Osteoblast (primary cell): ENCODE measurements around the gene LYPLAL1. TPM values are rescaled to one million over a fixed set of nuclear protein-coding genes. Genes with fewer than 3 reads are reported as not detected.

Experiments
- DNase-seq: peaks from one replicate; pipeline ENCODE4 v3.0.0; 2011; ENCODE audit warnings: low spot score, mixed read lengths; ENCODE audit not compliant: insufficient read length; ENCODE audit errors: missing footprints
- H2AFZ ChIP-seq: 2 replicates; pipeline ENCODE4 v1.6.0; 2011; ENCODE audit warnings: mild to moderate bottlenecking, low read length
- H3K27ac ChIP-seq: 2 replicates; pipeline ENCODE4 v1.5.1; 2011; ENCODE audit warnings: mild to moderate bottlenecking, low read depth, low read length, moderate library complexity
- H3K27me3 ChIP-seq: 2 replicates; pipeline ENCODE4 v1.6.0; 2012; ENCODE audit warnings: mild to moderate bottlenecking, control low read depth, inconsistent platforms, low read length, moderate library complexity; ENCODE audit not compliant: insufficient read depth
- H3K36me3 ChIP-seq: 2 replicates; pipeline ENCODE4 v1.5.1; 2011; ENCODE audit warnings: mild to moderate bottlenecking, low read length, control low read depth, moderate library complexity; ENCODE audit not compliant: insufficient read depth
- H3K4me1 ChIP-seq: 2 replicates; pipeline ENCODE4 v1.5.1; 2011; ENCODE audit warnings: mild to moderate bottlenecking, low read length, control low read depth, moderate library complexity; ENCODE audit not compliant: insufficient read depth
- H3K4me2 ChIP-seq: 2 replicates; pipeline ENCODE4 v1.6.0; 2011; ENCODE audit warnings: mild to moderate bottlenecking, low read length; ENCODE audit not compliant: insufficient read depth
- H3K4me3 ChIP-seq: fragments of 200-600 bp; sonication (generic); 3 replicates; pipeline ENCODE4 v1.5.1; 2012; ENCODE audit warnings: mild to moderate bottlenecking, low read length, inconsistent platforms; ENCODE audit not compliant: insufficient read depth
- H3K79me2 ChIP-seq: 2 replicates; pipeline ENCODE4 v1.6.0; 2012; ENCODE audit warnings: mild to moderate bottlenecking, low read length, control low read depth, inconsistent platforms; ENCODE audit not compliant: insufficient read depth
- H3K9me3 ChIP-seq: 2 replicates; pipeline ENCODE4 v1.5.1; 2011; ENCODE audit warnings: low read depth, low read length, control low read depth
- H4K20me1 ChIP-seq: 2 replicates; pipeline ENCODE4 v1.6.0; 2012; ENCODE audit warnings: mild to moderate bottlenecking, low read length, control low read depth; ENCODE audit not compliant: insufficient read depth
- total RNA-seq: library from RNA; depleted of rRNA; stranded (reverse); fragments of >200 nt; gene quantifications from 2 replicates; pipeline ENCODE4 v1.2.3, GENCODE V29; 2012
- TF ChIP-seq, protein P1 (sequence below): IDR thresholded peaks from 2 replicates; pipeline ENCODE4 v1.5.1; 2011; ENCODE audit warnings: mild to moderate bottlenecking, low read depth, low read length, moderate library complexity; ENCODE audit errors: extremely low read depth

The LYPLAL1 gene
- total RNA-seq, 1 donor: 33.7 TPM

- Histone ChIP-seq H3K4me1 (peaks cover 6% of the 10 kb centered on the region), H3K27me3 (no peaks in the 10 kb centered on the region), H3K4me2 (no peak overlapping the region), H2AFZ (no peak overlapping the region), H3K4me3 (no peak overlapping the region), H3K27ac (no peak overlapping the region), H3K9me3 (no peaks in the 10 kb centered on the region), H3K79me2 (no peaks in the 10 kb centered on the region), H3K36me3 (no peaks in the 10 kb centered on the region), H4K20me1 (no peaks in the 10 kb centered on the region)
- TF ChIP-seq, protein P1, sequence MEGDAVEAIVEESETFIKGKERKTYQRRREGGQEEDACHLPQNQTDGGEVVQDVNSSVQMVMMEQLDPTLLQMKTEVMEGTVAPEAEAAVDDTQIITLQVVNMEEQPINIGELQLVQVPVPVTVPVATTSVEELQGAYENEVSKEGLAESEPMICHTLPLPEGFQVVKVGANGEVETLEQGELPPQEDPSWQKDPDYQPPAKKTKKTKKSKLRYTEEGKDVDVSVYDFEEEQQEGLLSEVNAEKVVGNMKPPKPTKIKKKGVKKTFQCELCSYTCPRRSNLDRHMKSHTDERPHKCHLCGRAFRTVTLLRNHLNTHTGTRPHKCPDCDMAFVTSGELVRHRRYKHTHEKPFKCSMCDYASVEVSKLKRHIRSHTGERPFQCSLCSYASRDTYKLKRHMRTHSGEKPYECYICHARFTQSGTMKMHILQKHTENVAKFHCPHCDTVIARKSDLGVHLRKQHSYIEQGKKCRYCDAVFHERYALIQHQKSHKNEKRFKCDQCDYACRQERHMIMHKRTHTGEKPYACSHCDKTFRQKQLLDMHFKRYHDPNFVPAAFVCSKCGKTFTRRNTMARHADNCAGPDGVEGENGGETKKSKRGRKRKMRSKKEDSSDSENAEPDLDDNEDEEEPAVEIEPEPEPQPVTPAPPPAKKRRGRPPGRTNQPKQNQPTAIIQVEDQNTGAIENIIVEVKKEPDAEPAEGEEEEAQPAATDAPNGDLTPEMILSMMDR: no peak
- peak; percentile 15 for DNase-seq
Measured at GRCh38 chr1:219128957-219129356, 44.7 kb upstream of the LYPLAL1 start.

GRCh38 chr1:219130366-219130935 is 43.2 kb upstream of the LYPLAL1 start:
- Histone ChIP-seq H3K79me2 (no peaks in the 10 kb centered on the region), H3K36me3 (no peaks in the 10 kb centered on the region), H3K4me1 (peaks cover 6% of the 10 kb centered on the region), H3K27ac (no peak overlapping the region), H3K9me3 (no peaks in the 10 kb centered on the region), H3K27me3 (no peaks in the 10 kb centered on the region), H2AFZ (no peak overlapping the region), H3K4me2 (no peak overlapping the region), H3K4me3 (no peak overlapping the region), H4K20me1 (no peaks in the 10 kb centered on the region)
- DNase-seq: no peak
- TF ChIP-seq, protein P1: no peak

GRCh38 chr1:219132939-219133338 is 40.7 kb upstream of the LYPLAL1 start:
- Histone ChIP-seq H3K27ac (no peak overlapping the region), H3K4me2 (no peak overlapping the region), H3K4me3 (no peak overlapping the region), H3K4me1 (no peaks in the 10 kb centered on the region), H3K27me3 (no peaks in the 10 kb centered on the region), H3K79me2 (no peaks in the 10 kb centered on the region), H4K20me1 (no peaks in the 10 kb centered on the region), H2AFZ (no peak overlapping the region), H3K9me3 (no peaks in the 10 kb centered on the region), H3K36me3 (no peaks in the 10 kb centered on the region)
- DNase-seq: no peak
- TF ChIP-seq, protein P1: no peak

DNA sequence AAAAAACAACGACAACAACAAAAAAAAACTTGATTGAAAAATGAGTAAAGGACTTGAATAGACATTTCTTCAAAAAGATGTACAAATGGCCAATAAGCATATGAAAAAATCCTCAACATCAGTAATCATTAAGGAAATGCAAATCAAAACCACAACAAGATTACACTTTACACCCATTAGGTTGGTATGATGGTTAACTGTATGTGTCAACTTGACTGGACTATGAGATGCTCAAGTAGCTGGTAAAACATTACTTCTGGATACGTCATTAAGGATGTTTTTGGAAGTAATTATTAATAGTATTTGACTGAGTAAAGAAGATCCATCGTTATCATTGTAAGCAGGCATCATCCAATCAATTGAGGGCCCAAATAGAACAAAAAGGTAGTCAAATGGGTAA is 34.9 kb upstream of the LYPLAL1 start:
- H3K4me2 ChIP-seq: no peak overlapping the region
- H4K20me1 ChIP-seq: no peaks in the 10 kb centered on the region
- no peaks in the 10 kb centered on the region for H3K36me3 ChIP-seq
- no peak overlapping the region for H3K4me3 ChIP-seq
- DNase-seq: no peak
- no peak overlapping the region for H2AFZ ChIP-seq
- no peaks in the 10 kb centered on the region for H3K79me2 ChIP-seq
- no peaks in the 10 kb centered on the region for H3K27me3 ChIP-seq
- H3K27ac ChIP-seq: no peak overlapping the region
- peaks cover 4% of the 10 kb centered on the region for H3K4me1 ChIP-seq
- TF ChIP-seq, protein P1: no peak
- no peaks in the 10 kb centered on the region for H3K9me3 ChIP-seq
